Suppressor macrophage (primary cell): Measurements from ENCODE around the gene RTP4.

Experiments used
- DNase-seq, 4 experiments: peaks; one replicate each; pipeline ENCODE4 v3.0.0-alpha.2; 2020 to 2022
- total RNA-seq, 17 experiments: gene quantifications; one replicate each; lab custom pipeline; 2026; ENCODE audit warnings: mixed read lengths in 6 of 17, inconsistent platforms in 3 of 17; lab: John Stamatoyannopoulos, UW

The RTP4 gene, protein sequence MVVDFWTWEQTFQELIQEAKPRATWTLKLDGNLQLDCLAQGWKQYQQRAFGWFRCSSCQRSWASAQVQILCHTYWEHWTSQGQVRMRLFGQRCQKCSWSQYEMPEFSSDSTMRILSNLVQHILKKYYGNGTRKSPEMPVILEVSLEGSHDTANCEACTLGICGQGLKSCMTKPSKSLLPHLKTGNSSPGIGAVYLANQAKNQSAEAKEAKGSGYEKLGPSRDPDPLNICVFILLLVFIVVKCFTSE
- 2.5 to 27.9 (median 4.6) reads per million in 17 experiments for total RNA-seq

DNA sequence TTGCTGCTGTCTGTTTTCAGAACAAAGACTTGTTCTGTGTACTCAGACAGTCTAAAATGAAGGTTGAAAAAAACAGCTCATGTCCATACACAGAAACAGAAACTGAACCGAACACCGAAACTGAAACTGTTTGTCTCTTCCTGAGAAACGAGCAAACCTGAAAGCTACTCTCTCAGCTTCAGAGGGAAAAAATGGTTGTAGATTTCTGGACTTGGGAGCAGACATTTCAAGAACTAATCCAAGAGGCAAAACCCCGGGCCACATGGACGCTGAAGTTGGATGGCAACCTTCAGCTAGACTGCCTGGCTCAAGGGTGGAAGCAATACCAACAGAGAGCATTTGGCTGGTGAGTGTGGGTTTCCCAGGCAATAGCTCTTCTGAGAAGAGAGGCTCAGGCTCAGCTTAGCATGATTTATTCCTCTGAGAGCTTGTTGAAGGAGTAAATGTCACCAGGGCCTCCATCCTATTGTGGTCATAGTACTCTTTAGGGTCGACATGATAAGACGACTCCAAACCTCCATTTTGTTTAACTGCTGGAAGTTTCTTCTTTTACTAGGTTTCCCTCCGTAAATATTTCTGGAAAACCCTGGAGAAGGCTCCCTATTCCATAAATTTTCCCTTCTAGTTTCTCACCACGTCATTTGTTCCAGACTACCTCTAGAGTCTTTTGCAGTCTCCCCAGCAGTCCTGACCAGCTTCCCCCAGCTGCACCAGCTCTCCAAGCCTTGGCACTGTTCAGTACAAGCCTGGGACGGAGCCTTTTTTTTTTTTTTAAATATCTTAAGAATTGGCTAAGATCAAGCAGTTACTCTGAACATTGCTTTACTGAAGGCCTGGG, at the start of gene RTP4:
RTP4 (plus strand) TSS at position 135 of the 838 bp plus-strand sequence; CDS start at position 192, 57 bp downstream.
- DNase-seq: peak; percentile 57 to 77 (median 64)

DNA sequence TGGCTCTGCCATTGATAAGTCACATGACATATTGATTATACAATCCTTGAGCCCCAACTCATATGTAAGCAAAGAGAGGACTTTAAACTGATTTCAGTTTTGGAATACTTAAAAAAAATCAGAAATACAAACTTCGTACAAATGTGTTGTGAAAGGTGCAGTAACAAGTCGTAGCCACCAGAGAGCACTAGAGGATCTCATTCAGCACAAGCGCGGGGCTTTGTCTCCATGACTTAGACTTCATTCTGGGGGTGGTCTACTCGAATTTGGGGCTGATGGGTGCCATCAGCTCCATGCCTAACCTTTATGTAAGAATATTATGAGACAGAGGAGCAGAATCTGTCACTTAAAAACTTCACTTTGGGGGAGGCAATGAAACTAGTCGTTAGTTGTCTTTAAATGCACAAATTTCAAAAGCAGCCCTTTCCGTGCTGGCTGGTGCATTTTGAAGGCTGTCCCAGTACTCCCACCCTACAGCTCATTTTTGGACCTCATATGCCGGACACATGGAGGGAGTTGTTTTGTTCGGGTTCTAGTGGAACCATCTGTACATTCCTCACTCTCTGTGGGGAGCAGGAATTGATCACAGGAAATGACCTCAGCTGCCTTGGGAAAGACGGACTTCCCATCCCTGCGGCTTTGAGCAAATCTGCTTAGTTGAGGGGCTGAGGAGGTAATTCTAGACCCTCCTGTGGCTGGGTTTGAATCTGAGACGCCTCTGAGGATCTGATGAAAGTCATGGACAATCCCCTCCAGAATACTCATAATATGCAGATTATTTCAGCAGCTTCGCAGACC, 49.2 kb upstream of the RTP4 start:
- DNase-seq: peak; percentile 51 to 74 (median 60)

DNA sequence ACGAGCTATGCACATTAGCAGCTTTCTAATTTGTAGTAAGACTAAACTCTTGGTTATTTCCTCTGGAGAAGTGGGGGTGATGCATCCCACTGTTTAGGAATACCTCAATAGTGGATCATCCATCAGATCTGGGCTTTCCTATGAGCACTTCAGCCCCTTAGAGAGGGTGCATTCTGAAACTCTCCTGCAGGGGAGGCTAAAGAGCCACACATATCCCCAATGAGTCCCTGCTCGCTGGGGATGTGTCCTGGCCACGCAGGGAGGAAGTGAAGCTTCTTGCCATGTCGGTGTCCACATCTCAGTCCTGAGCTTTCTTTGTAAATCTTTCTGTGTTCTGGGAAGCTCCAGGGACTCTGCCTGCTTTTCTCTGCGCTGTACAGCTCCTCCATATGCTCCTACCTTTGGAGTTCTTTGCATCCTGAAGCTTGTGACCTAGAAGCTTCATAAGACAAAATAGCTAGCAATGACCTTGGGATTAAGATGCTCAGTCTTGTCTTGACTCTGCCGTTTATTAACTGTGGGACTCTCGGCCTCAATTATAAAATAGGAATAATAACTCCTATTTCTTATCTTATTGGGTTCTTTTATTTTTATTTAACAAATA, 48.4 kb upstream of the RTP4 start:
- peak; percentile 89 to 91 (median 90) for DNase-seq

DNA sequence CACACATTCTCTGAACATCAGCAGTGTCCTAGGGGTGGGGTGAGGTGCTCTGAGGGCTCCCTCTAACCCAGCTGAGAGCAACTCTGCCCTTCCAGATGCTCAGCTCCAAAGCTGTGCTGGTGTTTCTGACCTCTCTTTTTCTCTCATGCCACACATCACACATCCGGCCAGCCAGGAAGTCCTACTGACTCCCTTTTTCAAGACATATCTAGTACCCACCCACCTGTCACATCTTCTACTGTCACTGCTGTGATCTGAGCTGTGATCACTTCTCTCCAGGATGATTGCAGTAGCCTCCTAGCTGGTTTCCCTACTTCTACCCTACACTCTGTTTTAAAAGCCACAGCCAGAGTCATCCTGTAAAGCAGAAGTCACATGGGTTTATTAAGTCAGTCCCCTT, 46.4 kb upstream of the RTP4 start:
- DNase-seq: peak in 2 of 4 experiments; percentile 3 to 10

DNA sequence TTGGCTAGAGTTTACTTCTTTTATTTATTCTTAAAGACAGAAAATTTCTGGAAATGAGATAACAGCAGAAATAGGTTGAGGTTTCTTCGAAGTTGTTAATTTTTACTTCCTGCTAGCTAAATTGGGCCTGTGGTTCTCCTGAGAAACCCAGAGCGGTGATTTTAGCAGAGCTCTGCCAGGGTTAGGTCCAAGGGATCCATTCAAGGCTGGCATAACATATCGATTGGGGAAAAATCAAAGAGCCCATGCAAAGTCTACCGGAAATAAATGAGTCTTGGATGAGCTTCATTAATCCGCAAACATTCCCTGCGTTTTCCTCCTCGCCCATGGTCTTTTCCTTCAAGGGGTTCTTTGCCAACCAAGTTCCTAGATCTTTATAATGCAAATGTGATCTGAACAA, 45.9 kb upstream of the RTP4 start:
- DNase-seq: no peak

DNA sequence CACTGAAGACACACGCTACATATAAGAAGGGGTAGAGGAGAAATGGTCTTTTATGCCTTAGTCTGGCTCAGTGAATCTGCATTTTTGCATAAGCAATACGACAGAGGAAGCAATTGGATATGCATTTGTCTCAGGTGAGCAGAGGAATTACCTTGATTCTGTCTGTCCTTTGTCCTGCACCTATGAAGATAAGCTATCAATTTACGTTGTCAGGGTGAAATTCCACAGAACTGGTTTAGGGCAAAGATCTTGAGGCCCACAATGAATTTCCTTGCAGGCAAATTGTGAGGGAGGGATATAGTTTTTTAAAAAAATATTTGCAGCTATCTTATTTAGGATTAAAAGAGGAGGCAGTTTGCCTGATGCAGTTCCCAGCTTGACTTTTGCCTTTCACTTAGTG, 45.1 kb upstream of the RTP4 start:
- DNase-seq: no peak

DNA sequence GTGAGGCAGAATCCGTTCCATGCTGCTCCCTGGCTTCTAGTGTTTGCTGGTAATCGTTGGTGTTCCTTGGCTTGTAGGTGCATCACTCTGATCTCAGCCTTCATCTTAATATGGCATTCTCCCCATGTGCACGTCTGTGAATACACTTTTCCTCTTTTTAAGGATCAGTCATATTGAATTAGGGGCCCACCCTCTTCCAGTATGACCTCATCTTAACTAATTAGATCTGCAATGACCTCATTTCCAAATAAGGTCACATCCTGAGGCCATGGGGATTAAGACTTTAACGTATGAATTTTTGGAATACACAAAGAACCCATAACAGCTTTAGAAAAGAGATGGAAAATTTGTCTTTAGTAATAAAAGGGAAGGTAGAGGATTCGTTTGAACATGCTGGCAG, 42.6 kb upstream of the RTP4 start:
- no peak for DNase-seq

DNA sequence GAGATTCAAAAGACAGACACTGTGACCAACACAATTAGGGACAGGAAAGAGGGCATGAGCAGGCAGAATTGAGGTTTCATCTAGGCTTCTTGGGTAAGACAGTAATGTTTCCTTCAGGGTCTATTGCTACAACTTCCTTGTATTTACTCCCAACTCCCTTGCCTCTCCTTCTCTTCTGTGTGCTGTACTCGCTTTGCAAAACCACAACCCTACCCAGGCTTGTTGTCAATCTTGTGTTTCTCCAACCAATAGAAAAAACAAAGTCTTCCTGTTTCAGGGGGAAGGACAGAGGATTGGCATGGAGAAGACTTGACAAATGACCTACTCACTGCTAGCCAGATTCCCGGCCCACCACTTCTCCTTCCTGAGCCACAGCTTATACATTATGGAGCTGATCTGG, 40.3 kb upstream of the RTP4 start:
- peak; percentile 5 to 52 (median 48) for DNase-seq

DNA sequence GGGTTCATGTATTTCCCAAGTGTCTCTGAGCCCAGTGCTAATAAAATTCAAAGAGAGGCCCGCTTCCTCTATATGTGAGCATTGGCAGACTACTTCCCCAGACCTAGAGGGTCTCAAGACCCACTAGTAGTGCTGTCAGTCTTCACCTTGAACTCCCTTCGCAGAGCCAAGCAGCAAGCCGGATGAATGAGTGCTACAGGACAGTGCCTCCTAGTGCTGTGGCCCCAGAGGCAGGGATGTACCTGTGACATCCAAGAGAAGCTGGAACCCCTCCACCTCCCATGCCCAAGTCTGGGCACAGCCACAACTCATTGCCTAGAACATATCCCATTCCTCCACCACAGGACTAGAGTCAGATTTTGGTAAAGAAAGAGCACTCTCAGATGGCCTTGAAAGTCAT, 39.5 kb upstream of the RTP4 start:
- no peak for DNase-seq

DNA sequence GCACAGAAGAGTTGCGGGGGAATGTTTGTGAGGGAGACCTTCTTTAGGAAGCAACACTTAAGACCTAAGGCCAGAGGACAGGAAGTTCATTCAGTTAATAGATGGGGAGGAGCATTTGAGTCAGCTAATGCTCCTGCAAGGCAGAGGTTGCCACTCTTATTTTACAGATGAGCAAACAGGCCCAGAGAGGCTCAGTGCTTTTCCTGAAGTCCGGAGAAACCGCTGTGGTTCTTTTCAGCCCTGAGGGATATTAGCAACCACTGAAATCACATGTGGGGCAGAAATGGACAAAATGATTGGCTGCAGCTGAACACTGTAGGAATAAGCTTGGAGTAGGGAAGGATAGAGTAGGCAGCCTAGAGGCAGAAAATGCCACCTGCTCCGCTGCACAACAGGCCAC, 33.3 kb upstream of the RTP4 start:
- no peak for DNase-seq

DNA sequence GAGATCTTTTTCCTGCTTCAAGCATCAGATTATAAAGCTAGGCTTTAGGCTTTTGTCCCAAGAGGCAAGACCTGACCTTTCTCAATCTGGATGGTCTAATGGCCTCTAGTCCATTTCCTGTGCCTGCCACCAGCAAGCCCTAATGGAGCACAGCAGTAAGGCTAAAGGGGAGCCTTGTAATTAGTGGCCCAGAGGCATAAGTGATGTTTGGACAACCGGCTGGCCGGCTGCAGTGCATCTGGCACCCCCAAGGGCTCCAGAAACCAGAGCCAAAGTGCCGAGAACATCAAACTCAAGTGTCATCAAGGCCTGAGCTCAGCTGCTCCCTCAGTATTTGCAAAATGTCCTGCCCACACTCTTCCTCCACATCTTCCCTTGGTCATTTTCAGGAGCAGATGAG, 31.9 kb upstream of the RTP4 start:
- DNase-seq: no peak

DNA sequence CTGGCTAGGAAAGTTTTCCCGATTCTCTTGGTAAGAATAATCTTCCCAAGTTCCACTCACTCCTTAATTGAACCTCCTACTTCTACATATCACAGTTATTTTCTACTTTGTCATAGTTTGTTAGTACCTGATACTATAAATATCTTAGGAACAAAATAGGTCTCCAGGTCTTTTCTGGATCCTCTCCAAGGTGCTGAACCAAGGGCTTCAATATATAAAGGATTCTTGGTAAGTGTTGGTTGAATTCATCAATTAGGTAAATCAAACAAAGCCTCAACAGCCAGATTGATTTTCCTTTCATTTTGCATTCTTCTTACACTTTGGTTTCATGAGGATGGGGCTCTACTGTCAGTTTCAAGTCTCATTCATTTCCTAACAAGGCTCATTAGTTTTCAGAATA, 27.6 kb upstream of the RTP4 start:
- no peak for DNase-seq

DNA sequence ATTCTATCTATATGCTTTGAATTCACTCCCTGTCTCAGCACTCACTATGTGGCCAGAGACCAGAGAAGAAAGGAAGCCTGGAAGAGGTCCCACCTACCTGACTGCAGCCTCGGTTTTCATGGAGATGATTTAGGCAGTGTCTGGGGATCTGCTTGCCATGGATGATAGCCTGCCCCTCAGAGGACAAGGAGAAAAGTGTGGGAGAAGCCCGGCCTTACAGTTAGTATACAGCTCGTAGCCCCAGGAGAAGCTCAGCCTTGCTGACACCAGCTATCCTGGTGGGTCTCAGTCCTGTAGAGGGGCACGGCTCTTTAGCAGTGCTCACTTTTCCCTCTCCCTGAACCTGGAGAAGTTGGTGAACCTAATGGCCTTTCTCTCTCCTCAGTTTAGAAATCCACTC, 25.9 kb upstream of the RTP4 start:
- no peak for DNase-seq

DNA sequence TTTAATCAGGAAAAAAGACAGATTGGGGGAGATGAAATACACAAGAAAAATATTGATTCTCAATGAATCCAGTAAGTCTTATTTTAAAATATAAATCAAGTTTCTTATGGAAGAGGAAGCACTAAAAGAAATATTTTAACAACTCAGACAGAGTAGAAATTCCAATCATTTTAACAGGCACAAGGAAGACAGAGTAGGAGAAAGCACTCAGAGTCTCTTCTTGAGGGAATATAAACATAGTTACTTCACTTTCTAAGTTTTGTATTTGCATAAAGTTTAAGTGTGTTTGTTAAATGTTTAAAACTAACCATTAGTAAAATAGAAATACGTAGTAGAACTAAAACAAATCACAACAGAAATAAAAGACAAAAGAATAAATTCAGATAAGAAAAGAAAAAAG, 24.5 kb upstream of the RTP4 start:
- no peak for DNase-seq

DNA sequence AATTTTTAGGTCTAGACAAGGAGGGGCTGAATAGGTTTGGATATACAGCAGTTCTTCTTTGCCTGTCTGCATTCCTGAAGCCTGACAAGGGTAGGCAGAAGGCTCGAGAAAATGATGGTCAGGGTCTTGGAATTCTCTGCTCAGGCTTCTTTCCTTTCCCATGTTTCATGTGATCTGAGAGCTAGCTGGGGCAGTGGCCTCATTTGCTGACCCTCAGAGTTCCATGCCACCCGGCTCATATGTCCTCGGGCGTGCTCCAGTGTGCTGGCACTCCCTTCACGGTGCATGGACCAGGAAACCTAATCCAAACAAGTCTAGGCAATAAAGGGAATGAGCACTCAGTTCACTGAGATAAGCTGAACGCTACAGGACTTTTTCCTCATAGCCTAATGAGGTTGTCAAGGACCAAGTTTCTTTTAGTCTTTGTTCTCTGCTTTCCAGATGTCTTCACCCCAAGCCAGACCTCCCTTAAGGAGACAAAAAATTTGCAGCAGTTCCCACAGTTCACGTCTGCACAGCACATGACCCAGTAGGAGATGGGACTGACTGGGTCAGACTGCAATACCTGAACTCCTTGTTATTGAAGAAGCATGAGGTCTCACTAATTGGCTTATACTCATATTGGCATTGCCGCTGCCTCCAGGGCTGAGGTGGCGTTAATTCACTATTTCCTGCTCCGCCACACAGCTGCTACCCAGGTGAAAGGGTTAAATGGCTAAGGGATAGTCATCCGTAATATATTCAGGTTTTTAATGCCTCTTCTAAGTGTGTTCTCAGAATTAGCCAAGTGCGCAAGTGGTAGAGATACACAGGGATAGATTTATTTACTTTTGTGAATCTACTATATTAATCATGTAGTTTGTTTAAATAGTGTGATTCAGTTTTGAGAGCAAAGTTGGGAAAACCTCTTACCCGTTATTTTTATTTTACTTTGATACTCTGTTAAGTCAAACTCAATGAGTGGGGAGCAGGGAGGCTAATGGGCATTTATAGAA, 15.3 kb upstream of the RTP4 start:
- no peak for DNase-seq

DNA sequence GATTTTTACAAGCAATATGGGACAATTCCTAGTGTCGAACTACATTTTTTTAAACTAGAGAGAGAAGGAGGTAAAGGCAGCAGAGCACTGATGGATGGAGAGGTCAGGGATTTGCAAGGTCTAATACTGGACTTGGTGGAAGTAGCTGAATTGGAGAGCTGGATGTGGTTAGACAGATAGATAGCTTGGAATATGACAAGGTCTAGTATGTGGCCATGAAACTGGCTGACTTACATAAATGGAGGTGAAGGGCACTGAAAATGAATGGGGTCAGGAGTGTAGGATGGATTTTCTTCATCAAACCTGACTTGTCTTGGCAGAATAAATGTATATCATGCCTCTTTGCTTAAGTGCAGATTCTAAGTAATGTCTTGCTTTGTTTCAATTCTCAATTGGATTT, 10.1 kb upstream of the RTP4 start:
- no peak for DNase-seq

DNA sequence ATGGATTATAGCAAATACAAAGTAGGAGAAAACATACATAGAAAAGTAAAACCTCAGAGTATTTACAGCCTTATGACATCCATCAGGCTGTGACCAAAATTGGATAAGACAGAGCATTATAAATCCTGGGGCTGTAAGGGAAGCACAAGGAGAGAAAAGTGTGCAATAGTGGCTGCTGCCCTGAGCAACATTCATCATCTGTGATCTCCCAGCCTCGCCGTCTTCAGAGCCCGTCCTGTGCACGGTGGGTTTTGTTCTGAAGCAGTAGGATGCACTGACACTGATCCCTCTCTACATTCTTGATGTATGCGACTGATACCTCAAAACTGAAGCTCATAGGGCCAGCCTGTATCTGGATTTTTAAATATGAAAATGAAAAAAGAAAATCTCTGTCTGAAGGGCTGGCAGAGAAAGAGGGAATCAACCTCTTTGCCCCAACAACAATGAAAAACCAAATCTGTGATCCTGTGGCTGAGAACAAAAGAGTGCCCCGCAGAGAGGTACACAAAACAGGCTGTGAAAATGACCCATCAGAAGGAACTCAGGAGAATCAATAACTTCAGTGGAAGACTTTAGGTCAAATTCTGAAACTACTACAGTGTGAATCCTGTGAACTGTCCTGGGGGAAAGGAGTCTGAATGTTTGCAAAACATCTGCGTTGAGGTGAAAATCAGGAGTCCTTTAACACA, 8.2 kb upstream of the RTP4 start:
- no peak for DNase-seq

DNA sequence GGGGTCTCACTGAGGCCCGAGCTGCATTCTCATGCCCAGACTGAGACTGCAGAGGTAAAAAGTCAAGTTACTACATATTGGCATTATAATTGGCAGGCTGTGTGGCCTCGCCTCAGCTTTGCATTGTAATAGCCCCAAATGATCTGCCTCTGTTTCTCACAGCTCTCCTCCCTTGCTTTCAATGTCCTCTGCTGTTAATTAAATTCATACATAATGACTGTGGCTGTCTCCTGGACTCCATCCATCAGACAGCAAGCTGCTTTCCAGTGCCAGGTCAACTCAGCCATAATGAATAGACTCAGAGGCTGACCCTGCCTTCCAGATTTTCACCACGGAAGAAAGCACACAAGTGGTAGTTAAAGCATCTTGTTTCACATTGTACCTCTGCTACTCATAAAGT, 7.6 kb upstream of the RTP4 start:
- DNase-seq: no peak

DNA sequence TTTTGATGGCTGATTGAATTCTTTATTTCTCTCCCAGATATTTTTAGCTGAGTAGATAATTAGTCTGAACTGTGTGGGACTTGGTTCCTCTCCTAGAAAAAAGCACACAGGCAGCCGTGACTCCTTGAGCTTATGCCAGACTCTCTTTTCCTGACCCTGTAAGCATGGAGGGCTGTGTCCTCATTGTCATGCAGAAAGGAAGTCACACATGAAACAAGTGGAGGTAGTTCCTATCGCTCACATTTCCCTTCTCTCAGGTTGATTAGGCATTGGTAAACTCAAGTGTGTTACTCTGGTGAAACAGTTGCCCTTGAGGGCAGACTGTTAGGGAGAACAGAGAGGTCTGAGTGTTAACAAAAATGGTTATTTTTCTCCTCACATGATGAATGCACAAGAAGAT, 6.3 kb upstream of the RTP4 start:
- DNase-seq: peak; percentile 33 to 67 (median 52)

DNA sequence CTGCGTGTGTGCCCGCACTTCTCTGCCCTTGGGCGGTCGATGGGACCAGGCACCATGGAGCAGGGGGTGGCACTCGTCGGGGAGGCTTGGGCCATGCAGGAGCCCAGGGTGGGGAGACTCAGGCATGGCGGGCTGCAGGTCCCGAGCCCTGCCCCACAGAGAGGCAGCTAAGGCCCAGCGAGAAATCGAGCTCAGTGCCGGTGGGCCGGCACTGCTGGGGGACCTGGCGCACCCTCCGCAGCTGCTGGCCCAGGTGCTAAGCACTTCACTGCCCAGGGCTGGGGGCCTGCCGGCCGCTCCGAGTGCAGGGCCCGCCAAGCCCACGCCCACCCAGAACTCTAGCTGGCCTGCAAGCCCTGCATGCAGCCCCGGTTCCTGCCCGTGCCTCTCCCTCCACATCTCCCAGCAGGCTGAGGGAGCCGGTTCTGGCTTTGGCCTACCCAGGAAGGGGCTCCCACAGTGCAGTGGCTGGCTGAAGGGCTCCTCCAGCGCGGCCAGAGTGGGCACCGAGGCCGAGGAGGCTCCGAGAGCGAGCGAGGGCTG, 553 bp upstream of the RTP4 start:
- peak in 1 of 4 experiments; percentile 3 for DNase-seq

DNA sequence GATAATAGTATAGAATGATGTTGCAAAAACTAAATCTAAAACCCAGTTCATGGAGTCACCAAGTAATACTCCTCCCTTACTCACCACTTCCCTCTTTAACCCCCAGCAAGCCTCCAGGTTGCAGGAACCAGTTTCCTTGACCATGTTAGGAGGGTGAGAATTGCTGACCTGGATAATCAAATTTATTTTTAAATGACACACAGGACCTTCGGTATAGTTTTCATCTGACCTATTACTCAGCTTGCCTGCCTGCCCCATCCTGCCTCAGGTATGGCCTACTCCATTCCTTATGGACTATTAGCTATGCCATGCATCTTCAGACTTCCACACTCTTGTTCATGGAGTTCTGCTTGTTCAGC, 883 bp downstream of the RTP4 start:
- peak; percentile 28 to 65 (median 56) for DNase-seq
